Lower leg skin (tissue), 3 donors: ENCODE data around the gene RAD9B.

Experiments used
- POLR2A ChIP-seq, 2 donors: fragments of 450-650 bp; IDR thresholded peaks; one replicate each; pipeline ENCODE4 v1.6.1; 2016 to 2017; ENCODE audit warnings: antibody characterized with exemption in 2 of 2, mild to moderate bottlenecking in 1 of 2, moderate library complexity in 1 of 2
- TF ChIP-seq, protein P1 (sequence below), 3 donors: fragments of 450-650 bp; IDR thresholded peaks; one replicate each; pipeline ENCODE4 v1.5.1; 2016; ENCODE audit warnings: antibody characterized with exemption in 3 of 3, mild to moderate bottlenecking in 3 of 3, moderate library complexity in 2 of 3

- TF ChIP-seq, protein P1, sequence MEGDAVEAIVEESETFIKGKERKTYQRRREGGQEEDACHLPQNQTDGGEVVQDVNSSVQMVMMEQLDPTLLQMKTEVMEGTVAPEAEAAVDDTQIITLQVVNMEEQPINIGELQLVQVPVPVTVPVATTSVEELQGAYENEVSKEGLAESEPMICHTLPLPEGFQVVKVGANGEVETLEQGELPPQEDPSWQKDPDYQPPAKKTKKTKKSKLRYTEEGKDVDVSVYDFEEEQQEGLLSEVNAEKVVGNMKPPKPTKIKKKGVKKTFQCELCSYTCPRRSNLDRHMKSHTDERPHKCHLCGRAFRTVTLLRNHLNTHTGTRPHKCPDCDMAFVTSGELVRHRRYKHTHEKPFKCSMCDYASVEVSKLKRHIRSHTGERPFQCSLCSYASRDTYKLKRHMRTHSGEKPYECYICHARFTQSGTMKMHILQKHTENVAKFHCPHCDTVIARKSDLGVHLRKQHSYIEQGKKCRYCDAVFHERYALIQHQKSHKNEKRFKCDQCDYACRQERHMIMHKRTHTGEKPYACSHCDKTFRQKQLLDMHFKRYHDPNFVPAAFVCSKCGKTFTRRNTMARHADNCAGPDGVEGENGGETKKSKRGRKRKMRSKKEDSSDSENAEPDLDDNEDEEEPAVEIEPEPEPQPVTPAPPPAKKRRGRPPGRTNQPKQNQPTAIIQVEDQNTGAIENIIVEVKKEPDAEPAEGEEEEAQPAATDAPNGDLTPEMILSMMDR (IDR thresholded peaks at IDR 0.05), result no peak
- no peak for TF ChIP-seq POLR2A (IDR thresholded peaks at IDR 0.05)
Measured at GRCh38 chr12:110528277-110528839, 26.2 kb downstream of the RAD9B start.
